Ishikawa (cell line): ENCODE results near the gene CCDC13.

ENCODE experiments used
- CEBPB ChIP-seq: IDR thresholded peaks from 2 replicates; pipeline ENCODE4 v1.6.1; 2012
- EGR1 ChIP-seq: IDR thresholded peaks from 2 replicates; pipeline ENCODE4 v1.6.1; 2012
- EP300 ChIP-seq: IDR thresholded peaks from 2 replicates; pipeline ENCODE4 v1.6.1; 2012; ENCODE audit warnings: borderline replicate concordance
- FOXM1 ChIP-seq: IDR thresholded peaks from 2 replicates; pipeline ENCODE4 v1.6.1; 2012; ENCODE audit warnings: low read depth, borderline replicate concordance
- MAX ChIP-seq: IDR thresholded peaks from 2 replicates; pipeline ENCODE4 v1.6.1; 2012
- NFIC ChIP-seq: IDR thresholded peaks from 2 replicates; pipeline ENCODE4 v1.6.1; 2012
- RAD21 ChIP-seq: IDR thresholded peaks from 2 replicates; pipeline ENCODE4 v1.6.1; 2012; ENCODE audit warnings: low read depth
- REST ChIP-seq: IDR thresholded peaks from 2 replicates; pipeline ENCODE4 v1.6.1; 2012; ENCODE audit warnings: low read depth, mild to moderate bottlenecking
- TAF1 ChIP-seq: IDR thresholded peaks from 2 replicates; pipeline ENCODE4 v1.6.1; 2012; ENCODE audit warnings: low read depth, mild to moderate bottlenecking
- TCF12 ChIP-seq: IDR thresholded peaks from 2 replicates; pipeline ENCODE4 v1.6.1; 2012; ENCODE audit warnings: low read depth
- YY1 ChIP-seq: IDR thresholded peaks from 2 replicates; pipeline ENCODE4 v1.6.1; 2012; ENCODE audit warnings: low read depth
- ZBTB7A ChIP-seq: IDR thresholded peaks from 2 replicates; pipeline ENCODE4 v1.6.1; 2012; ENCODE audit warnings: low read depth

GRCh38 chr3:42805141-42805821 is 32.2 kb upstream of the CCDC13 start:
- TF ChIP-seq CEBPB = no peak
- no peak for TF ChIP-seq EP300
- no peak for TF ChIP-seq YY1
- no peak for TF ChIP-seq MAX
- no peak for TF ChIP-seq EGR1
- no peak for TF ChIP-seq NFIC
- no peak for TF ChIP-seq RAD21
- TF ChIP-seq TAF1 = no peak
- no peak for TF ChIP-seq TCF12
- TF ChIP-seq FOXM1 = no peak
- TF ChIP-seq ZBTB7A = no peak
- TF ChIP-seq REST = no peak
